SH-SY5Y (cell line): ENCODE results near the gene SCN2B.

Experiments
- GATA2 ChIP-seq: IDR thresholded peaks from 2 replicates; pipeline ENCODE4 v1.6.1; 2011; ENCODE audit warnings: mild to moderate bottlenecking, low read depth, low read length
- GATA3 ChIP-seq: IDR thresholded peaks from 2 replicates; pipeline ENCODE4 v1.6.1; 2011; ENCODE audit warnings: low read depth, mild to moderate bottlenecking, low read length, moderate library complexity

GRCh38 chr11:118171269-118172062 lies 5.0 kb downstream of the SCN2B start:
- no peak for TF ChIP-seq GATA2
- no peak for TF ChIP-seq GATA3
